BE2C (cell line): Measurements from ENCODE around the gene PSMC4. TPM values are rescaled to one million over a fixed set of nuclear protein-coding genes. Genes with fewer than 3 reads are reported as not detected.

Experiments
- DNase-seq: peaks from one replicate; pipeline ENCODE4 v3.0.0-alpha.2; 2020
- H3K27me3 ChIP-seq: fragments of 250-450 bp; sonication (Bioruptor Pico); 2 replicates; pipeline ENCODE4 v1.5.1; 2020; ENCODE audit warnings: mild to moderate bottlenecking
- H3K36me3 ChIP-seq: fragments of 250-450 bp; sonication (Bioruptor Pico); 2 replicates; pipeline ENCODE4 v1.5.1; 2020; ENCODE audit warnings: mild to moderate bottlenecking
- H3K4me1 ChIP-seq: fragments of 250-450 bp; sonication (Bioruptor Pico); 2 replicates; pipeline ENCODE4 v1.5.1; 2020
- H3K4me3 ChIP-seq: 2 replicates; pipeline ENCODE4 v1.5.1; 2011; ENCODE audit warnings: low read depth, low read length
- H3K9me3 ChIP-seq: fragments of 250-450 bp; sonication (Bioruptor Pico); 2 replicates; pipeline ENCODE4 v1.5.1; 2020
- polyA plus RNA-seq: library from polyadenylated mRNA; unstranded; fragments of >200 nt; gene quantifications from one replicate; pipeline ENCODE4 v1.2.1, GENCODE V29; 2012; ENCODE audit warnings: low read depth, missing spikeins; ENCODE audit not compliant: insufficient read length, insufficient read depth
- TF ChIP-seq, protein P1 (sequence below): IDR thresholded peaks from 2 replicates; pipeline ENCODE4 v1.5.1; 2012; ENCODE audit warnings: mild to moderate bottlenecking, low read depth, low read length

PSMC4 gene
- 418 TPM for polyA plus RNA-seq

DNA sequence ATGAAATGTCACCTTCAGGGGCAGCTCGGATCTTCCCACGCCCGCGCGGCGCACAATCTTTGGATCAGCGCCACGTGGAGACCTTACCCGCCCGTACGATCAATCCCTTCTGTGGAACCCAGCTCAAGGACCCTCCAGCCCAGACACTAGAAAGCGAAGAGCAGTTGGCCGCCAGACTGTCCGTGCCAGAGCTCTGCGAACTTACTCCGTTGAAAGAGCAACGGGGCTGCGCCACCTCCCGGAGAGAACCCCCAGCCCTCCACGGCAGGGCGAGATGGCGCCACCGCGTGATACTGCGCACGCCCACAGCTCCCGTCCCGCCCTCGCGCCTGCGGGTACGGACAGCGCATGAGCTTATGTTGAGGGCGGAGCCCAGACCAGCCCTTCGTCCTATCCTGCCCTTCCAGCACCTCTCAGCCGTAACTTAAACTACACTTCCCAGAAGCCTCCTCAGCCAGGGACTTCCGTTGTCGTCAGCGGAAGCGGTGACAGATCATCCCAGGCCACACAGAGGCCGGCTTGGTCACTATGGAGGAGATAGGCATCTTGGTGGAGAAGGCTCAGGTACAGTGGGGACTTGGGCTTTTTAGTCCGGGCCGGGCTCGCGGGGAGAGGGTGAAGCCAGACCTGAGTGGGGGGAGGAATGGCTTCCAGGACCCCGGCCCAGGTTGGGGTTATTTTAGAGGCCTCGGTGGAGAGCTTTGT lies at the start of gene PSMC4:
TSS of gene PSMC4 (plus strand) at position 491 of the 705 bp plus-strand sequence. CDS start at position 529, 38 bp downstream.
- Histone ChIP-seq H3K36me3 (peaks cover 33% of the 10 kb centered on the region), H3K4me1 (no peaks in the 10 kb centered on the region), H3K27me3 (no peaks in the 10 kb centered on the region), H3K4me3 (peak within 1 kb of the TSS; percentile 84), H3K9me3 (no peaks in the 10 kb centered on the region)
- TF ChIP-seq, protein P1, sequence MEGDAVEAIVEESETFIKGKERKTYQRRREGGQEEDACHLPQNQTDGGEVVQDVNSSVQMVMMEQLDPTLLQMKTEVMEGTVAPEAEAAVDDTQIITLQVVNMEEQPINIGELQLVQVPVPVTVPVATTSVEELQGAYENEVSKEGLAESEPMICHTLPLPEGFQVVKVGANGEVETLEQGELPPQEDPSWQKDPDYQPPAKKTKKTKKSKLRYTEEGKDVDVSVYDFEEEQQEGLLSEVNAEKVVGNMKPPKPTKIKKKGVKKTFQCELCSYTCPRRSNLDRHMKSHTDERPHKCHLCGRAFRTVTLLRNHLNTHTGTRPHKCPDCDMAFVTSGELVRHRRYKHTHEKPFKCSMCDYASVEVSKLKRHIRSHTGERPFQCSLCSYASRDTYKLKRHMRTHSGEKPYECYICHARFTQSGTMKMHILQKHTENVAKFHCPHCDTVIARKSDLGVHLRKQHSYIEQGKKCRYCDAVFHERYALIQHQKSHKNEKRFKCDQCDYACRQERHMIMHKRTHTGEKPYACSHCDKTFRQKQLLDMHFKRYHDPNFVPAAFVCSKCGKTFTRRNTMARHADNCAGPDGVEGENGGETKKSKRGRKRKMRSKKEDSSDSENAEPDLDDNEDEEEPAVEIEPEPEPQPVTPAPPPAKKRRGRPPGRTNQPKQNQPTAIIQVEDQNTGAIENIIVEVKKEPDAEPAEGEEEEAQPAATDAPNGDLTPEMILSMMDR: peak; percentile 74
- peak; percentile 99 for DNase-seq

DNA sequence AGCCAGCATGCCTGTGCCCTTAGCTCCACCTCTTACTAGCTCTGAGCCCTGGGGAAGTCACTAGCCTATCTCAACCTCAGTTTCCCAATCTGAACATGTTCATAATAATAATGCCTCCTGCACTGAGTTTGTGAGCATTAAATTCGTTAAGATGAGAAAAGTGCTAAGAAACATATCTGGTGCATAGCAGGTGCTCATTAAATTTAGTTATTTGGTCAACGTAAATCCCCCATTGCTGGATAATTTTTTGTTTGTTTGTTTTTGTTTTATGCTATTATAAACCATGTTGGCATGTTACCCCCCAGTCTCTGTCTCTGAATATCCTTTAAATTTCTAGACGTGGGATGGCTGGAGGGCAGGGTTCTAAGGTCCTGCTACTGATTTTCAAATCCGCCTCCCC lies 47.1 kb upstream of the PSMC4 start:
- no peaks in the 10 kb centered on the region for H3K27me3 ChIP-seq
- H3K9me3 ChIP-seq: no peaks in the 10 kb centered on the region
- no peaks in the 10 kb centered on the region for H3K4me1 ChIP-seq
- TF ChIP-seq, protein P1: no peak
- no peak overlapping the region for H3K4me3 ChIP-seq
- DNase-seq: no peak
- no peaks in the 10 kb centered on the region for H3K36me3 ChIP-seq

DNA sequence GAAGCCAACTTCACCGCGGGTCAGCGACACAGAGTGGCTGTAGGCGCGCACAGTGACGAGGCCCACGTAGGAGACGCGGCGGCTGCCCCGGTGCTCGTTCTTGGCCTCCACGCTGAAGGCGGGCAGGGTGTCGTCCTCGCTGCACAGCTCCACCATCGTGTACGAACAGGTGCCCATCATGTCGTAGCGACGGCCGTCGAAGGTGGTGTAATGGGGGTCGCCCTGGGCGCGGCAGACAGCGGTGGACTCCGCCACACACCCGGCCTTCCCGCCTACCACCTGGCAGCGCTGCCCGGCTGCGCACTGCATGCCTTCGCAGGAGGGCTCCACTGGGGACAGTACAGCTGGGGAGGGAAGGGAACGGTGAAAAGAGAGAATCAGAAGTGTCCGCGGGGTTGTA lies 46.6 kb upstream of the PSMC4 start:
- DNase-seq: no peak
- H3K9me3 ChIP-seq: no peaks in the 10 kb centered on the region
- no peaks in the 10 kb centered on the region for H3K27me3 ChIP-seq
- no peaks in the 10 kb centered on the region for H3K4me1 ChIP-seq
- TF ChIP-seq, protein P1: no peak
- no peak overlapping the region for H3K4me3 ChIP-seq
- H3K36me3 ChIP-seq: no peaks in the 10 kb centered on the region

DNA sequence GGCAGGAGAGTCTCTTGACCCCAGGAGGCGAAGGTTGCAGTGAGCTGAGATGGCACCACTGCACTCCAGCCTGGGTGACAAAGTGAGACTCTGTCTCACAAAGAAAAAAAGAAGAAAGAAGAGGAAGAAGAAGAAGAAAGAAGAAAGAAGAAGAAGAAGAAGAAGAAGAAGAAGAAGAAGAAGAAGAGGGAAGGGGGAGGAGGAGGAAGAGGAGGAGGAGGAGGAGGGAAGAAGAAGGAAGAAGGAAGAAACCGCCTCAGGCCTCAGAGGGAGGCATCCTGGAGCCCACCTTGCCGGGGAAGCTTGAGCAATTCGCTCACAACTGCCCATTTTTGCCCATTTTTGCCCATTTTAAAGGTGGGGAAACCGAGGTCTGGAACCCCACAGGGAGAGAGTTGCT lies 46.0 kb upstream of the PSMC4 start:
- H3K36me3 ChIP-seq: no peaks in the 10 kb centered on the region
- H3K27me3 ChIP-seq: no peaks in the 10 kb centered on the region
- H3K4me3 ChIP-seq: no peak overlapping the region
- H3K9me3 ChIP-seq: no peaks in the 10 kb centered on the region
- TF ChIP-seq, protein P1: no peak
- no peak for DNase-seq
- H3K4me1 ChIP-seq: no peaks in the 10 kb centered on the region

DNA sequence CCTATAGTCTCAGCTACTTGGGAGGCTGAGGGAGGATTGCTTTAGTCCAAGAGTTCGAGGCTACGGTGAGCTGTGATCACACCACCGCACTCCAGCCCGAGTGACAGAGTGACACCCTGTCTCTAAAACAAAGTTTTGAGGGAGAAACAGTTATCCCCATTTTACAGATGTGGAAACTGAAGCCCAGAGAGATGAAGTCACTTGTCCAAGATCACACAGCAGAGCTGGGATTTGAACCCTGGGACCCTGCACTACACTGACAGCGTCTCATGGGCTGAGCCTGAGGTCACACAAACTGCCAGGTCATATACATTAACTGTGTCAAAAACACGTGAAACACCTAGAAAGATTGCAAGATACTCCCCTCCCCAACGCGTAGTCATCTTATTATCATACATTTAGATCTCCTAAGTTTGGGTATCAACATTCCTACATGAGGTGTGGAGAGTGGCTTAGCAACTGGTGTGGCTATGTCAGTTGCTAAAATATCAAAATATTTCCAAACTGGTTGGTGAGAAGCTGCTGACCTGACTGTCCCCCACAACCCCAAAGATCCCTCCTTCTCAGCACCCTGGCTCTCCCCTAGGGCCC lies 44.7 kb upstream of the PSMC4 start:
- Histone ChIP-seq H3K36me3 (no peaks in the 10 kb centered on the region), H3K4me3 (no peak overlapping the region), H3K27me3 (no peaks in the 10 kb centered on the region), H3K4me1 (no peaks in the 10 kb centered on the region), H3K9me3 (no peaks in the 10 kb centered on the region)
- TF ChIP-seq, protein P1: no peak
- DNase-seq: no peak

DNA sequence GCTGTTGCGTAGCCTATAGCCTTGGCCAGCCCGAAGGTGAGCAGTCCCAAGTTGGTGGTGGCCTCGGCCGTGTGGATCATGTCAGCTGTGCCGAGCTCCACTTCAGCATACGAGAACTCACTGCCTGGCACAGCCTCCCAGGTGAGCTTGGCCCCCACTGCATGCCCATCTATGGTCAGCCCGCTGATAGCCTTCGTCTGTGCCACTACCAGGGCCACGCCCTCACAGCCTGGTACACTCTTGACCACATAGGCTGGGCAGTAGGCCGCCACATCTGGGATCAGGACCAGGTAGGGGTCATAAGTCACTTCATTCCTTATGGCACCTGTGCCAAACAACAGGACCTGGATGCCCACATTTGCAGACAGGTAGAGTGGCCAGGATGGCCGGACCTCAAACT lies 43.9 kb upstream of the PSMC4 start:
- TF ChIP-seq, protein P1: no peak
- Histone ChIP-seq H3K27me3 (no peaks in the 10 kb centered on the region), H3K4me1 (no peaks in the 10 kb centered on the region), H3K4me3 (no peak overlapping the region), H3K9me3 (no peaks in the 10 kb centered on the region), H3K36me3 (no peaks in the 10 kb centered on the region)
- DNase-seq: no peak
